NCI-H2081 (cell line): ENCODE results near the gene PCDHA8.
"Not testable (repeated sequence)": the region's sequence is repeated elsewhere in the genome, so short reads cannot be mapped to it uniquely, and the experiment has no call there.

ENCODE experiments used
- DNase-seq, 2 experiments: peaks; one replicate each; lab custom pipeline; 2025; lab: John Stamatoyannopoulos, UW

The PCDHA8 gene

GRCh38 chr5:140875085-140876065, 34.4 kb downstream of the PCDHA8 start, which contains the start of gene PCDHA12:
PCDHA12 (plus strand) TSS chr5:140875308; CDS start chr5:140875473, 165 bp downstream.
- no peak for DNase-seq

- DNase-seq = not testable (repeated sequence)
Measured at GRCh38 chr5:140876541-140877261, 35.7 kb downstream of the PCDHA8 start.

- no peak for DNase-seq
Measured at GRCh38 chr5:140877262-140877581, 36.2 kb downstream of the PCDHA8 start.

- DNase-seq = no peak
Measured at GRCh38 chr5:140881889-140882590, 41.1 kb downstream of the PCDHA8 start, which contains the start of gene PCDHA13. PCDHA13 (plus strand) TSS chr5:140882124; CDS start chr5:140882269, 145 bp downstream.

GRCh38 chr5:140882591-140882899, 41.6 kb downstream of the PCDHA8 start:
- DNase-seq = no peak

GRCh38 chr5:140883373-140883772, 42.4 kb downstream of the PCDHA8 start:
- no peak for DNase-seq

GRCh38 chr5:140883927-140884697, 43.1 kb downstream of the PCDHA8 start:
- no peak for DNase-seq
